ENCODE measurements around the gene TDO2.
"Not testable (repeated sequence)": the region's sequence is repeated elsewhere in the genome, so short reads cannot be mapped to it uniquely, and the experiment has no call there.

Gene TDO2

DNA sequence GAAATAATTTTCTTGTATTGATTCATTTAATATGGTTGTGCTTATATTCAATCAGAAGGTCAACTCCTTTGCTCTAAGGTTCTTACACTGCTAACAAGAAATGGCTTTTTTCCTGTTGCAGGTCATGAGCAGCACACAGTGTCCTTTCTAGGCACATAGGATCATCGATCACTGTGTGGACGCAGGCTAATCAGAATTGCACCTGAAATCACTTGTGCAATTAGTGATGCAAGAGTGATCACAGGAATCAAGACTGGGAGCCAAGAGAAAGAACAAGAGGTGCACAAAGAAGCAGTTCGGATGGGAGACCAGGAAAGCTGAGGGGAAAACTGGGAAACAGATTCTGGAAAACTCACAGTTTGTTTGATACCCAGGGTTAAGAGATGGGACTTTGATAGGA is 21.1 kb downstream of the TDO2 start:
- no peaks in the 10 kb centered on the region for H3K27me3 Mint-ChIP-seq
- ATAC-seq (ENCODE audit: low read depth) (no peak), DNase-seq (ENCODE audit: low spot score in 2 of 2) (no peak)
- no peak overlapping the region for H3K27ac Mint-ChIP-seq
- H3K4me3 Mint-ChIP-seq = no peak overlapping the region
- peaks cover 43% of the 10 kb centered on the region for H3K36me3 Mint-ChIP-seq
- peaks cover 4% of the 10 kb centered on the region for H3K9me3 Mint-ChIP-seq
- no peaks in the 10 kb centered on the region for H3K4me1 Mint-ChIP-seq

DNA sequence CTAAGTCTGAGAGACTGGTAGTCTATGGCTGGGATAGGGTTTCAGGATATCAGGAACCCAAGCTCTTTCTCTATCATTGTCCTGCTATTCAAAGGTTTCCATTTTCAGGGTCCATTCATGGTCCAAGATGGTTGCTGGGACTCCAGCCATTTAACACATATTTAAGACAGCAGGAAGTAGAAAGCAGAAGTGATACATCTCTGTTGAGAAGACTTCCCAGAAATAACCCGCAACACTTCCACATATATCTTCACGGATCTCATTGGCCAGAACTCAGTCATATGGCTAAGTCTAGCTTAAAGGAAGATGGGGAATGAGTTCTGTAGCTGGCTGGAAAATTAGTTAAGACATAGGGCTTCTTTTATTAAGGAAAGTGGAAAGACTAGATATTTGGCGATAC is 26.3 kb downstream of the TDO2 start:
- peak; percentile 49 for ATAC-seq (ENCODE audit: low read depth)
- H3K27me3 Mint-ChIP-seq = no peaks in the 10 kb centered on the region
- H3K9me3 Mint-ChIP-seq = peaks cover 9% of the 10 kb centered on the region
- no peak for DNase-seq (ENCODE audit: low spot score in 2 of 2)
- peaks cover 4% of the 10 kb centered on the region for H3K4me1 Mint-ChIP-seq
- no peak overlapping the region for H3K27ac Mint-ChIP-seq
- H3K36me3 Mint-ChIP-seq = peaks cover 43% of the 10 kb centered on the region
- H3K4me3 Mint-ChIP-seq = no peak overlapping the region

DNA sequence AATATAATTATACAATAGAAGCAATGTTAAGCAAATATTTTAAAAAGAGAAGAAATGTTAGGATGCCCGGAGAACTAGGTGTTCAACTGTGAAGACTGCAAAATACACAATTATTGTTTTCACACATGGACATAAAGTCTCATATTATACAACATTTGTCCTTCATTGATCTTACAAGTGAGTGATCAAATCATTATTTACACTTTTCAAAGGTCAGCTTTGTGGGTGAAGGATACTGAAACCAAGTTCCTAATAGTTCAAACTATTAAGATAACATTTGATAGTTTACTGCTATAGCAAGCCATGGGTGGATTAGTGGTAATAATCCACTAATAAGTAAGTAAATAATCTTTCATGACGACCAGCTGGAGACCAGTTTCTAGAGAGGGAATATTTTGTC is 26.8 kb downstream of the TDO2 start:
- no peak for ATAC-seq (ENCODE audit: low read depth)
- Mint-ChIP-seq H3K4me3 (no peak overlapping the region), H3K4me1 (peaks cover 4% of the 10 kb centered on the region), H3K27ac (no peak overlapping the region), H3K9me3 (peaks cover 9% of the 10 kb centered on the region), H3K27me3 (no peaks in the 10 kb centered on the region), H3K36me3 (peaks cover 44% of the 10 kb centered on the region)
- no peak for DNase-seq (ENCODE audit: low spot score in 2 of 2)

DNA sequence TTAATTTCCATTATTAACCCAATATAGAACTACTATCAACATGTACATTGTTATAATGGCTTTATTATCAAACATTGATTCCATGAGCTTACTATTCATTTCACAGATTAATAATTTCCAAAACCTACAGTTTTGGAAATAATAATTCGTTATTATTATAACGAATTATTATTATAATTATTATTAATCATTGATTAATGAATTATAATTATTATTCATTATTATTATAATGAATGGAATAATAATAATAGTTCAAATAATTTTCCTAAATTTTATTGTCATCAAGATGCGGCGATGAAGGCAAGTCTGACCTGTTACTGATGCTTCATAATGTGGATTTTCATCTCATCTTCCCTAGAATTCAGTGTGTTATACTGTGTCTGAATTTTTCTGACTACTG is 28.1 kb downstream of the TDO2 start:
- H3K4me1 Mint-ChIP-seq = peaks cover 4% of the 10 kb centered on the region
- peaks cover 9% of the 10 kb centered on the region for H3K9me3 Mint-ChIP-seq
- no peaks in the 10 kb centered on the region for H3K27me3 Mint-ChIP-seq
- H3K27ac Mint-ChIP-seq = no peak overlapping the region
- peaks cover 41% of the 10 kb centered on the region for H3K36me3 Mint-ChIP-seq
- ATAC-seq (ENCODE audit: low read depth) (no peak), DNase-seq (ENCODE audit: low spot score in 2 of 2) (no peak)
- H3K4me3 Mint-ChIP-seq = no peak overlapping the region

DNA sequence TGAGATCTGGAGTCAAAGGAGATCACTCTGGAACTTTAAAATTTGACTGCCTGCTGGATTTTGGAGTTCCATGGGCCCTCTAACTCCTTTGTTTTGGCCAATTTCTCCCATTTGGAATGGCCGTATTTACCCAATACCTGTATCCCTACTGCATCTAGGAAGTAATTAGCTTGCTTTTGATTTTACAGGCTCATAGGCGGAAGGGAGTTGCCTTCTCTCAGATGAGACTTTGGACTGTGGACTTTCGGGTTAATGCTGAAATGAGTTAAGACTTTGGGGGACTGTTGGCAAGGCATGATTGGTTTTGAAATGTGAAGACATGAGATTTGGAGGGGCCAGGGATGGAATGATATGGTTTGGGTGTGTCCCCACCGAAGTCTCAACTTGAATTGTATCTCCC is 31.1 kb downstream of the TDO2 start:
- not testable (repeated sequence) for H3K4me1 Mint-ChIP-seq; DNase-seq (ENCODE audit: low spot score in 2 of 2); H3K27ac Mint-ChIP-seq; H3K9me3 Mint-ChIP-seq; H3K27me3 Mint-ChIP-seq; ATAC-seq (ENCODE audit: low read depth); H3K4me3 Mint-ChIP-seq
- peaks cover 38% of the 10 kb centered on the region for H3K36me3 Mint-ChIP-seq

- Mint-ChIP-seq H3K4me3 (no peak overlapping the region), H3K9me3 (peaks cover 4% of the 10 kb centered on the region)
- DNase-seq (ENCODE audit: low spot score in 2 of 2) = no peak
Observed at GRCh38 chr4:155935389-155935986, 32.0 kb downstream of the TDO2 start.

GRCh38 chr4:155941085-155941790 is 37.7 kb downstream of the TDO2 start:
- no peaks in the 10 kb centered on the region for H3K27me3 Mint-ChIP-seq
- no peak overlapping the region for H3K4me3 Mint-ChIP-seq
- H3K27ac Mint-ChIP-seq = no peak overlapping the region
- no peaks in the 10 kb centered on the region for H3K4me1 Mint-ChIP-seq
- peaks cover 31% of the 10 kb centered on the region for H3K36me3 Mint-ChIP-seq
- ATAC-seq (ENCODE audit: low read depth) (no peak), DNase-seq (ENCODE audit: low spot score in 2 of 2) (no peak)
- no peaks in the 10 kb centered on the region for H3K9me3 Mint-ChIP-seq

More at GRCh38 chr4:155935389-155935986, 32.0 kb downstream of the TDO2 start:
- Mint-ChIP-seq H3K36me3 (peaks cover 39% of the 10 kb centered on the region), H3K27ac (no peak overlapping the region), H3K4me1 (no peaks in the 10 kb centered on the region), H3K27me3 (no peaks in the 10 kb centered on the region)
- ATAC-seq (ENCODE audit: low read depth) = no peak

DNA sequence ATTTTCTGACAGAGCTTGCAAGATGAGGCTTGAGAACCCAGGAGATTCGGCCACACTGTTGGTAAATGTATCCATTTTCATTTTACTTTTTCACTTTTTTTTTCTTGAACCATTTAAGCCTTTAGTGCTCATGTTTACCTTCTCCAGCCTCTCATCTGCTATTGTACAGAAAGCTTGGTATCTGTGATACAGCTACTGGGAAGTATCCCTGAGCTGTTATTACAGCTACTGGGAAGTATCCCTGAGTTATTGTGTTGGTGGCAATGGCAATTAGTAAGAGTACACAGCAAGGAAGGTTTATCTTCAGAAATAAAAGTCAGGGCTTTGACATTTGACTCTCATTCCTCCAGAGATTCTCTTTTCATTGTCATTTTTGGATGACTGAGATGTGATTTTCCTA is 38.3 kb downstream of the TDO2 start:
- no peak for DNase-seq (ENCODE audit: low spot score in 2 of 2)
- H3K4me3 Mint-ChIP-seq = no peak overlapping the region
- H3K27ac Mint-ChIP-seq = no peak overlapping the region
- peaks cover 2% of the 10 kb centered on the region for H3K4me1 Mint-ChIP-seq
- H3K9me3 Mint-ChIP-seq = no peaks in the 10 kb centered on the region
- peaks cover 26% of the 10 kb centered on the region for H3K36me3 Mint-ChIP-seq
- H3K27me3 Mint-ChIP-seq = no peaks in the 10 kb centered on the region
- ATAC-seq (ENCODE audit: low read depth) = no peak

- Mint-ChIP-seq H3K36me3 (peaks cover 17% of the 10 kb centered on the region), H3K27me3 (no peaks in the 10 kb centered on the region), H3K4me3 (no peak overlapping the region), H3K27ac (no peak overlapping the region), H3K4me1 (peaks cover 2% of the 10 kb centered on the region), H3K9me3 (no peaks in the 10 kb centered on the region)
- DNase-seq (ENCODE audit: low spot score in 2 of 2) (no peak), ATAC-seq (ENCODE audit: low read depth) (no peak)
Observed at GRCh38 chr4:155943605-155944291, 40.3 kb downstream of the TDO2 start.

GRCh38 chr4:155944516-155944915 is 41.0 kb downstream of the TDO2 start:
- Mint-ChIP-seq H3K4me1 (peaks cover 2% of the 10 kb centered on the region), H3K36me3 (peaks cover 17% of the 10 kb centered on the region), H3K9me3 (no peaks in the 10 kb centered on the region), H3K27ac (no peak overlapping the region), H3K27me3 (no peaks in the 10 kb centered on the region), H3K4me3 (no peak overlapping the region)
- DNase-seq (ENCODE audit: low spot score in 2 of 2) (no peak), ATAC-seq (ENCODE audit: low read depth) (no peak)

DNA sequence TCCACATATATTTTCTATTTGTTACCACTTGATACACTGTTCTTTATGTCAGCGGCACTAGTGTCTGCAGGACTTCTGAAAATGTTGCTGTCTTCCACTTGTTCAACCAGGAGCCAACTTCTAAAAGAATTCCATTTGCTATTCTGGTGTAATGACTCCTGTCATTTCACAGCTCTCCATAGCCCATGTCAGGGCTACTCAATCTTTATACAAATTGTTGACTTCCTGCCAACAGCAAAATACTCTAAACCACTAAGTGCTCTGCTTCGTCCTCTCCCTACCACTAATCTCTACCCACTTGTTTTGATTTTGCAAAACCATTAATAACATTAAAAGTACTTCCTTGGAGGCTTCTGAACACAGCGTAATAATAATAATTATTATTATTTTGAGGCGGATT is 43.0 kb downstream of the TDO2 start:
- DNase-seq (ENCODE audit: low spot score in 2 of 2) (no peak), ATAC-seq (ENCODE audit: low read depth) (no peak)
- peaks cover 7% of the 10 kb centered on the region for H3K36me3 Mint-ChIP-seq
- H3K9me3 Mint-ChIP-seq = no peaks in the 10 kb centered on the region
- no peak overlapping the region for H3K4me3 Mint-ChIP-seq
- no peaks in the 10 kb centered on the region for H3K27me3 Mint-ChIP-seq
- H3K27ac Mint-ChIP-seq = no peak overlapping the region
- H3K4me1 Mint-ChIP-seq = peaks cover 4% of the 10 kb centered on the region

DNA sequence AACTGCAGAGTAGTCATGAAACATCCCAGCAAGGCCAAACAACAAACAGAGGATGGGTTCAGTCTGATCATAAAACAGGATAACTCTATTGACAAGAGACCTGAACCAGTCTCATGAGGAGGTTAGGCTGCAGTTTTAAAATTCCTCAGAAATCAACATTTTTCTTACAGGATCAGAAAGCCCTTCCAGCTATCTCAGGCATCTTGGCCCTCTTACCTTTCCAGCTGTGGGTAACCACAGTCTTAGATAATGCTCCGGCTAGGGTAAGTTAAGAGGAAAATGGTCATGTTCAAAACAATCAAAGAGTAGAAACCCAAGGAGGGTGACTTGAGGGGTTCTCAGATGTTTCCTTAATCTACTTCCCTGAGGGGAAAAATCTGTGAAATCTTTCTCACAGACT is 45.0 kb downstream of the TDO2 start:
- DNase-seq (ENCODE audit: low spot score in 2 of 2) = no peak
- H3K27ac Mint-ChIP-seq = no peak overlapping the region
- H3K27me3 Mint-ChIP-seq = no peaks in the 10 kb centered on the region
- H3K9me3 Mint-ChIP-seq = no peaks in the 10 kb centered on the region
- ATAC-seq (ENCODE audit: low read depth) = no peak
- H3K4me3 Mint-ChIP-seq = no peak overlapping the region
- no peaks in the 10 kb centered on the region for H3K36me3 Mint-ChIP-seq
- H3K4me1 Mint-ChIP-seq = peaks cover 9% of the 10 kb centered on the region

DNA sequence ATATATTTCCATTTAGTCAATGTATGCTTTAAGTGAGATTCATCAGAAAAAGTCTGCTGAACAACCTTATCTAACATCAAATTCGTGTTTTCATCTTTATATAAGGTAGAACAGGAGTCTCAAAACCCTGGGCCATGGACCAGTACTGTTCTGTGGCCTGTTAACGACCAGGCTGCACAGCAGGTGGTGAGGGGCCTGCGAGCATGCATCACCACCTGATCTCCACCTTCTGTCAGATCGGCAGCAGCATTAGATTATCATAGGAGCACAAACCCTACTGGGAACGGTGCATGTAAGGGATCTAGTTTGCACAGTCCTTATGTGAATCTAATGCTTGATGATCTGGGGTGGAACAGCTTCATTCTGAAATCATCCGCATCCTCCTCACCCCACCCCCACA is 47.0 kb downstream of the TDO2 start:
- no peak overlapping the region for H3K27ac Mint-ChIP-seq
- ATAC-seq (ENCODE audit: low read depth) (no peak), DNase-seq (ENCODE audit: low spot score in 2 of 2) (no peak)
- no peak overlapping the region for H3K4me3 Mint-ChIP-seq
- no peaks in the 10 kb centered on the region for H3K9me3 Mint-ChIP-seq
- H3K4me1 Mint-ChIP-seq = peaks cover 11% of the 10 kb centered on the region
- H3K36me3 Mint-ChIP-seq = no peaks in the 10 kb centered on the region
- H3K27me3 Mint-ChIP-seq = no peaks in the 10 kb centered on the region

DNA sequence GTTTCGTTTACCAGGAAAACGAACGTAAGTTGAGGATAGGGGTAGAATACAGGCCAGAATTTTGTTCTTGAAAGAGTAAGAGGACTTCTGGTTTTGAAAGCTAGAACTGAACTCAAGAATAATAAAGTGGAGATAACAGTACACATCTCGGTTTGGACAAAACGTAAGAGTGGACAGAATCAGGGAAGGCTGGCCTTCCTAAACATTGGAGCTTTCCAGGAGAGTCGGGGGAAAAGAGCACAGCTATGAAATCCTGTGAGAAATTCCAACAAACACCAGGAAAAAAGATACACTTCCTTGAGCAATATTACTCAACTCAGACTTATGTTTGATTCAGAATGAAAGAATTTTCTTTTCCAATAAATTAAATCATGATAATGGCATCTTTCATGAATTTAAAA is 49.0 kb downstream of the TDO2 start:
- no peak overlapping the region for H3K27ac Mint-ChIP-seq
- DNase-seq (ENCODE audit: low spot score in 2 of 2) (no peak), ATAC-seq (ENCODE audit: low read depth) (no peak)
- no peaks in the 10 kb centered on the region for H3K36me3 Mint-ChIP-seq
- peaks cover 9% of the 10 kb centered on the region for H3K4me1 Mint-ChIP-seq
- no peaks in the 10 kb centered on the region for H3K27me3 Mint-ChIP-seq
- H3K9me3 Mint-ChIP-seq = no peaks in the 10 kb centered on the region
- H3K4me3 Mint-ChIP-seq = peak overlapping the region; percentile 56
